Activated CD4-positive, alpha-beta T cell treated with anti-CD3 and anti-CD28 coated beads for 24 hours (primary cell): Measurements from ENCODE around the gene SMCO2.

Experiments used
- DNase-seq, 2 donors: peaks; one replicate each; pipeline ENCODE4 v3.0.0-alpha.2; 2020; ENCODE audit warnings: low read depth in 2 of 2

SMCO2 gene

DNA sequence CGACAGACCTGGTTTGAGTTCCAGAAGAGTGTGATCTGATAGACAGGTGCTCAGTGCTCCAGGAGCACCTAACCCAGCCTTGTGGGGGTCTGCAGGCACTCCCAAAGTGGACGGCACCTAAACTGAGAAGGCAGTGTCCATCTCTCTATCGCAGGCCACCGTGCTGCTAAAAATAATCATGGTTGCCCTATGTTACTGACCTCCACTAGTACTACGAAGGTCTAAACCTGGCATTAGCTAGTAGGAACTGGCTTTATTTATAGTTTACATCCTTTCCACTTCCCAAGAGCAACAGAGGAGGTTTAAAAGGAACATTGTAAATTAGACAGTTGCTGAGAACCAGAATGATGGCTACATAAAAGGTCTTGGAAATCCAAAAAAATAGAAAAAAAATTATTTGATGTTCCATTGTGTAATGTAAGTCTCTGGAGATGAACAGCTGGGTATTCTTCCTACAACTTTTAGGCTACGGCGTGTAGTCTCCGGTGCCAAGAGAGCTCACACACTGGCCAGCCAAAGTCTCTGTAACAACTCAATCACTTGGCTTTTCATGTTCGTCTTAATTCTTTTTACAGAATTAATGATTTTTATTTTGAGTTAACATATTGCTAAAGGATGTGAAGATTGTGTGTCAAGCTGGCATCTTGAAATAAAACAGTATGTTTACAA is 104.8 kb downstream of the SMCO2 start:
- DNase-seq, result no peak
